Inferior parietal cortex (tissue), 1 donor: Measurements from ENCODE around the gene GLS.

Source experiments
- DNase-seq: peaks from one replicate; pipeline ENCODE4 v3.0.0-alpha.2; 2016; ENCODE audit errors: extremely low spot score

The GLS gene

DNA sequence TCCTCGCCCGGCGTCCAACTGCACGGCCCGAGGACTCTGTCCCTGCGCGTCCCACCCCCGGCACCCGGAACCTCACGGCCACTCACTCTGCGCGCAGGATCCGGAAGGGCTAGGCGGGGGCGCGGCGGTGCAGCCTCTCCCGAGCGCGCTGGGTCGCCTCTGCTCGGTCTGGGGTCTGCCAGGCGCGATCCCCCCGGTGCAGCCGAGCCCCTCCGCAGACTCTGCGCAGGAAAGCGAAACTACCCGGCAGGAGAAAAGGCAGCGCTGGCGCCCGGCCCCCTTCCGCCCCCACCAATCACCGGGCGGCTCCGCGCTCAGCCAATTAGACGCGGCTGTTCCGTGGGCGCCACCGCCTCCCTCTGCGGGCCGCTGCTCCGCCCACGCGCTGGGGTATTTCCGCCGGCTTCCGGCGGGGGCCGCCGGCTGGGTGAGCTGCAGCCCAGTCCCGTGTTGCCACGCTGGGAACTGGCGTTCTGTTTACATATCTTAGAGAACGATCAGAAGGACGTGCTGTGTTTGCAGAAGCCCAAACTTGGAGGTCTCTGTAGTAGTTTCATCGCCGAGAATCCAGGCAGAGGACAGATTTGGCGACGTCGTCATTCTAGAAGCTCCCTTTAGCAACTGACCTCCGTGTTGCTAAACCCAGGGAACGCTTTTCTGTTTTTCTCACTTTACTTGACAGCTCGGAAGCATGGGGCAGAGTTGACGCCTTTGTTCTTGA, 133.5 kb downstream of the GLS start, which contains the start of gene STAT1:
STAT1 (minus strand) TSS at position 240 of the 721 bp plus-strand sequence. CDS start 4,168 bp downstream, outside the sequence.
- peak; percentile 89 for DNase-seq

DNA sequence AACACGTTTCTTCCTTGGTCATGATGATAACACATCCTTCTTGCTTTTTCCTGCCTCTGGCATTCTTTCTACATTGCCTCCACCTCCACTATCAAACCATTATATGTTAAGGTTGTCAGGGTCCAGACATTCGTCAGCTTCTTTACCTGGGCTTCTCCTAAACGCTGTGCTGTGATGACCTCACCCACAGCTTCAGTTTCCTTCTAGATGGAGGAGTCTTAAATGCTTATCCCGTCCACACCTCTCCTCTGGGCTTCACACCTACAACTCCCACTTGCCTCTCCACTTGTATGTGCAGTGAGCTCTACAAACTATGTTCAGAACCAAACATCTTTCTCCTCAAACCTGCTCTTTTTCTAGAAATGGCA, 134.0 kb downstream of the GLS start:
- no peak for DNase-seq
